Naive thymus-derived CD4-positive, alpha-beta T cell (primary cell): Measurements from ENCODE around the gene ZNF500. TPM values are rescaled to one million over a fixed set of nuclear protein-coding genes. Genes with fewer than 3 reads are reported as not detected.

ENCODE experiments used
- ATAC-seq: fragments of 150-1000 bp; cut with Tn5 transposase; 2 replicates; pipeline ENCODE4 v1.10.0; 2021; ENCODE audit warnings: mild to moderate bottlenecking, moderate library complexity
- CTCF ChIA-PET: fragments of 350-600 bp; sonication (Branson Sonifier 250); formaldehyde crosslinking; loops from one replicate; lab custom pipeline; 2021; ENCODE audit warnings: antibody characterized with exemption; lab: Charles Lee
- POLR2A ChIA-PET: fragments of 350-600 bp; sonication (Branson Sonifier 250); formaldehyde crosslinking; loops from one replicate; lab custom pipeline; 2021; ENCODE audit warnings: antibody characterized with exemption, inconsistent platforms; lab: Charles Lee
- DNase-seq, 9 donors: peaks; one replicate each; pipeline versions ENCODE4 v3.0.0 to v3.0.0-alpha.2; 2020 to 2022; ENCODE audit warnings: mixed read lengths in 1 of 9
- H3K27ac ChIP-seq: one replicate; pipeline ENCODE4 v1.7.0; 2013; ENCODE audit warnings: mild to moderate bottlenecking, low read depth, low read length, moderate library complexity
- H3K27me3 ChIP-seq, 2 donors: one replicate each; pipeline ENCODE4 v1.7.0; 2013; ENCODE audit warnings: low read length in 2 of 2, mild to moderate bottlenecking in 2 of 2, moderate library complexity in 2 of 2; ENCODE audit not compliant: control insufficient read depth in 2 of 2, insufficient read depth in 2 of 2
- H3K36me3 ChIP-seq, 3 experiments: 1 replicate in 2 of 3; 2 replicates in 1 of 3; pipeline ENCODE4 v1.7.0; 2013; ENCODE audit warnings: low read length in 3 of 3, mild to moderate bottlenecking in 3 of 3, moderate library complexity in 1 of 3; ENCODE audit not compliant: insufficient read depth in 3 of 3, control insufficient read depth in 2 of 3
- H3K4me1 ChIP-seq, 2 donors: one replicate each; pipeline ENCODE4 v1.7.0; 2013; ENCODE audit warnings: low read length in 2 of 2, mild to moderate bottlenecking in 2 of 2, moderate library complexity in 1 of 2; ENCODE audit not compliant: control insufficient read depth in 2 of 2, insufficient read depth in 2 of 2
- H3K4me3 ChIP-seq: 2 replicates; pipeline ENCODE4 v1.7.0; 2013; ENCODE audit warnings: mild to moderate bottlenecking, low read length
- H3K9me3 ChIP-seq, 3 experiments: 1 replicate in 2 of 3; 2 replicates in 1 of 3; pipeline ENCODE4 v1.7.0; 2013; ENCODE audit warnings: low read length in 3 of 3; ENCODE audit not compliant: control insufficient read depth in 2 of 3
- H3K27ac Mint-ChIP-seq, 9 donors: one replicate each; pipeline ENCODE4 v1.8.0; 2020 to 2022; ENCODE audit warnings: mixed read lengths in 9 of 9, mild to moderate bottlenecking in 8 of 9, moderate library complexity in 5 of 9, inconsistent platforms in 2 of 9
- H3K27me3 Mint-ChIP-seq, 5 donors: one replicate each; pipeline ENCODE4 v1.8.0; 2021 to 2022; ENCODE audit warnings: mixed read lengths in 5 of 5, mild to moderate bottlenecking in 1 of 5
- H3K36me3 Mint-ChIP-seq, 5 donors: one replicate each; pipeline ENCODE4 v1.8.0; 2020 to 2022; ENCODE audit warnings: mixed read lengths in 5 of 5, mild to moderate bottlenecking in 3 of 5, inconsistent platforms in 1 of 5
- H3K4me1 Mint-ChIP-seq, 7 donors: one replicate each; pipeline ENCODE4 v1.8.0; 2020 to 2022; ENCODE audit warnings: mixed read lengths in 7 of 7, mild to moderate bottlenecking in 3 of 7, inconsistent platforms in 1 of 7
- H3K4me3 Mint-ChIP-seq, 10 donors: one replicate each; pipeline ENCODE4 v1.8.0; 2020 to 2022; ENCODE audit warnings: mild to moderate bottlenecking in 10 of 10, mixed read lengths in 10 of 10, moderate library complexity in 6 of 10, inconsistent platforms in 2 of 10
- H3K9me3 Mint-ChIP-seq, 11 donors: one replicate each; pipeline ENCODE4 v1.8.0; 2020 to 2022; ENCODE audit warnings: mixed read lengths in 11 of 11, mild to moderate bottlenecking in 4 of 11, inconsistent platforms in 1 of 11, moderate library complexity in 1 of 11
- intact Hi-C, 2 donors: fragments of 100-400 bp; cut with micrococcal nuclease; formaldehyde crosslinking; loops; one replicate each; pipeline ENCODE4 v1.15.1; 2023
- polyA plus RNA-seq, 2 donors: library from polyadenylated mRNA; unstranded; fragments of 300-500 nt; fragmentation: Illumina TruSeq; gene quantifications; one replicate each; pipeline ENCODE4 v1.2.3, GENCODE V29; 2021
- total RNA-seq, 6 experiments: library from RNA in 5 of 6; stranded (reverse) in 5 of 6; gene quantifications; 1 replicate in 5 of 6; 2 replicates in 1 of 6; pipeline ENCODE4 v1.2.3 and lab custom pipeline; 2021 to 2026

The ZNF500 gene
- total and polyA plus RNA-seq, 7 experiments from 2014 or later = 11.0 to 43.0 (median 24.7) TPM

DNA sequence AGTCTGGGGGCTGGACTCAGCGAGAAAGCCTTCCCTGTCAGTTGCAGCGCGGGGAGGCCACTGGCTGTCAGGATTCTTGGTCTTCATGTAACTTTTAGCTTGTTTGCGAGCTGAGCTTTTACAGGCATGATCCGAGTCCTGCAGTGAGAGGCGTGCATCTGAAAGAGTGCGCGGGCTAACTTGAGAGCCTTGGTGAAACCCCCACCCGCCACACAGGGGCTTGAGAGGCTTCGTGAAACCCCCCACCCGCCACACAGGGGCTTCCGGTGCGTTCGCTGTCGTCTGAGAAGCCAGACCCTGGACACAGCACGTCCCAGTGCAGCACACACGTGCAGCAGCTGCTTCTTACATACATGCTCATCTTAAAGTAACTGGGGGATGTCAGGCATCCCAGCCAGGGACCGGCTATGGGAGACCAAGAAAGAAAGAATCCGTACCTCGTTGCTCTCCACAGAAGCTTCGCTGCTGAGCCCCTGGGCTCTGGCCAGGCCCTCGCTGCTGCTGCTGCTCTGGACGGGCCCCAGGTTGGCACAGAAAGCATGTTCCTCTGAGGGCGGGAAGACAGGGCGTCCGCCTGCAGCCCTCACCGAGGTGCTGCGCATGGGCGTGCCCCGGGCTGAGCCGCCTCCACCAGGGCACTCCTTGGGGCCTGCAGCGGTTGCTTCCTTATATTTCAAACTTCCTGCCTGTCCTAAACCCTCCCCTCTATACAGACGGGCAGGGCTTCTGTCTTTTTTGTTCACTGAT lies 65.8 kb downstream of the ZNF500 start:
- CTCF ChIA-PET = no interaction called here
- no peaks in the 10 kb centered on the region for H3K4me1 ChIP-seq
- POLR2A ChIA-PET = no interaction called here
- no peaks in the 10 kb centered on the region for H3K9me3 ChIP-seq
- Mint-ChIP-seq H3K4me3 (no peak overlapping the region), H3K9me3 (no peaks in the 10 kb centered on the region), H3K27me3 (no peaks in the 10 kb centered on the region), H3K27ac (no peak overlapping the region), H3K4me1 (peaks cover 0 to 7% (median 0%) of the 10 kb centered on the region in 7 donors), H3K36me3 (peaks cover 0 to 17% (median 3%) of the 10 kb centered on the region in 5 donors)
- H3K36me3 ChIP-seq = peaks cover 0 to 85% (median 16%) of the 10 kb centered on the region in 3 experiments
- DNase-seq (no peak), ATAC-seq (peak; percentile 12)
- no peaks in the 10 kb centered on the region for H3K27me3 ChIP-seq
- intact Hi-C loops = no loop called here
- no peak overlapping the region for H3K4me3 ChIP-seq
- no peak overlapping the region for H3K27ac ChIP-seq

GRCh38 chr16:4700380-4700996 lies 66.5 kb downstream of the ZNF500 start:
- Histone ChIP-seq H3K27ac (no peak overlapping the region), H3K4me3 (no peak overlapping the region), H3K27me3 (no peaks in the 10 kb centered on the region), H3K9me3 (no peaks in the 10 kb centered on the region), H3K36me3 (peaks cover 0 to 92% (median 17%) of the 10 kb centered on the region in 3 experiments), H3K4me1 (no peaks in the 10 kb centered on the region)
- intact Hi-C loops = no loop called here
- Mint-ChIP-seq H3K4me3 (no peak overlapping the region), H3K4me1 (peaks cover 0 to 9% (median 1%) of the 10 kb centered on the region in 7 donors), H3K36me3 (peaks cover 0 to 15% (median 3%) of the 10 kb centered on the region in 5 donors), H3K9me3 (no peaks in the 10 kb centered on the region), H3K27me3 (no peaks in the 10 kb centered on the region), H3K27ac (peak overlapping the region in 2 of 9 donors; percentile 13 to 36)
- POLR2A ChIA-PET = no interaction called here
- ATAC-seq = no peak
- DNase-seq = no peak
- CTCF ChIA-PET = no interaction called here

DNA sequence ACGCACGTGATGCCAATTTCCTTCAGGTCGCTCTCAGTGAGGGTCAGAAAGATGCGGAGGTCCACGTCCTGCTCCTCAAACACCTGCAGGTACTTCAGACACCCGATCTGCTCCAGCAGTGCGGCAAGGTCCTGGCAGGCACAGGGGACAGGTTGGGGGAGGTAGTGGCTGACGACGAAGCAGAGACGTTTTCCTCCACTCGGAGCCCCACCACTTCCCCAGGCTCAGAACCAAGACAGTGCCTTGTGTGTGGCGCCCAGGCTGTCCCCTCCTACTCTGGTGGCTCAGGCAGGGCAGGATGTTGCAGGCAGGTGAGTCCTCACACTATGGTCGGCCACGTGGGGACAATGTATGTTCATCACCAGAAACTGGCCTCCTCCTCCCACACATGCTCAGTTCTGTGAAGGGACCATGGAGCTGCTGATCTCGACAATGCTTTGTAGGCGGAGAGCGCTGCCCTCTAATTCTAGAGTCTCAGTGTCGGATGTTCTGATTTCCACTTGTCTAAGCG lies 67.9 kb downstream of the ZNF500 start:
- Mint-ChIP-seq H3K4me1 (peaks cover 0 to 15% (median 7%) of the 10 kb centered on the region in 7 donors), H3K9me3 (no peaks in the 10 kb centered on the region), H3K27me3 (no peaks in the 10 kb centered on the region), H3K36me3 (peaks cover 0 to 13% (median 3%) of the 10 kb centered on the region in 5 donors), H3K27ac (peak overlapping the region in 1 of 9 donors; percentile 36), H3K4me3 (no peak overlapping the region)
- ChIA-PET POLR2A (interaction anchor here (0.8 kb wide), 1 partner anchor 75 kb away, joined by 3 read pairs; the partner anchor contains the start of gene MGRN1), CTCF (no interaction called here)
- Histone ChIP-seq H3K36me3 (peaks cover 0 to 86% (median 9%) of the 10 kb centered on the region in 3 experiments), H3K27ac (no peak overlapping the region), H3K4me1 (peaks cover 5 to 8% of the 10 kb centered on the region in 2 donors), H3K27me3 (no peaks in the 10 kb centered on the region), H3K4me3 (no peak overlapping the region), H3K9me3 (no peaks in the 10 kb centered on the region)
- DNase-seq (no peak), ATAC-seq (no peak)
- intact Hi-C loops = loop anchor here in 1 of 2 donors (10.0 kb wide), 2 partner anchors 256 to 344 kb away; partner anchors contain the start of genes PAM16 and SEC14L5

GRCh38 chr16:4698321-4699045 lies 68.5 kb downstream of the ZNF500 start:
- Mint-ChIP-seq H3K9me3 (no peaks in the 10 kb centered on the region), H3K27me3 (no peaks in the 10 kb centered on the region), H3K27ac (no peak overlapping the region), H3K4me3 (no peak overlapping the region), H3K4me1 (peaks cover 0 to 15% (median 7%) of the 10 kb centered on the region in 7 donors), H3K36me3 (peaks cover 0 to 13% (median 3%) of the 10 kb centered on the region in 5 donors)
- H3K27ac ChIP-seq = no peak overlapping the region
- peaks cover 5 to 8% of the 10 kb centered on the region in 2 donors for H3K4me1 ChIP-seq
- POLR2A ChIA-PET = interaction anchor here (1.0 to 1.3 kb wide), 2 partner anchors 30 to 83 kb away, joined by 3 read pairs; no protein-coding TSS in a partner anchor
- CTCF ChIA-PET = no interaction called here
- no peaks in the 10 kb centered on the region for H3K27me3 ChIP-seq
- intact Hi-C loops = loop anchor here in 1 of 2 donors (10.0 kb wide), 2 partner anchors 256 to 344 kb away; partner anchors contain the start of genes PAM16 and SEC14L5
- ATAC-seq (no peak), DNase-seq (no peak)
- H3K36me3 ChIP-seq = peaks cover 0 to 87% (median 9%) of the 10 kb centered on the region in 3 experiments
- H3K4me3 ChIP-seq = no peak overlapping the region
- H3K9me3 ChIP-seq = no peaks in the 10 kb centered on the region

Other genes starting within 250 kb of the ZNF500 start
- 10 to 100 TPM; 28.1 to 41.1 (median 31.0) TPM for gene CDIP1, start 228.4 kb downstream of the ZNF500 start, total RNA-seq
- gene CDIP1, start 228.4 kb downstream of the ZNF500 start, polyA plus RNA-seq = 10 to 100 TPM; 28.3 to 33.4 TPM
- gene C16orf96, start 210.8 kb downstream of the ZNF500 start, total RNA-seq = under 1 TPM; 0.17 to 0.70 (median 0.64) TPM
- not detected for gene C16orf96, start 210.8 kb downstream of the ZNF500 start, polyA plus RNA-seq
- gene UBALD1, start 152.3 kb downstream of the ZNF500 start, total RNA-seq = 10 to 100 TPM; 21.8 to 36.5 (median 29.7) TPM
- 1 to 10 TPM; 1.6 to 2.5 TPM for gene UBALD1, start 152.3 kb downstream of the ZNF500 start, polyA plus RNA-seq
- gene MGRN1, start 142.3 kb downstream of the ZNF500 start, total RNA-seq = 100 to 1,000 TPM in 1 of 5 experiments, 10 to 100 TPM in 4; 62.6 to 103 (median 81.2) TPM
- gene MGRN1, start 142.3 kb downstream of the ZNF500 start, polyA plus RNA-seq = 1 to 10 TPM; 4.9 to 10.0 TPM
- gene NUDT16L1, start 73.6 kb downstream of the ZNF500 start, total RNA-seq = 10 to 100 TPM; 42.8 to 65.4 (median 53.3) TPM
- gene NUDT16L1, start 73.6 kb downstream of the ZNF500 start, polyA plus RNA-seq = 100 to 1,000 TPM; 104 to 133 TPM
- gene ANKS3, start 32.9 kb downstream of the ZNF500 start, total RNA-seq = 10 to 100 TPM; 17.6 to 32.7 (median 25.3) TPM
- gene ANKS3, start 32.9 kb downstream of the ZNF500 start, polyA plus RNA-seq = 1 to 10 TPM; 4.1 to 8.5 TPM
- under 1 TPM; 0.11 to 0.57 (median 0.27) TPM for gene DNAAF8, start 32.6 kb downstream of the ZNF500 start, total RNA-seq
- gene DNAAF8, start 32.6 kb downstream of the ZNF500 start, polyA plus RNA-seq = under 1 TPM in 1 of 2 donors, not detected in 1; 0.31 TPM
- not detected for gene SEPTIN12, start 21.2 kb upstream of the ZNF500 start, total RNA-seq
- gene SEPTIN12, start 21.2 kb upstream of the ZNF500 start, polyA plus RNA-seq = not detected
- gene SMIM22, start 28.2 kb upstream of the ZNF500 start, total RNA-seq = not detected
- not detected for gene SMIM22, start 28.2 kb upstream of the ZNF500 start, polyA plus RNA-seq
- gene ROGDI, start 35.5 kb upstream of the ZNF500 start, total RNA-seq = 10 to 100 TPM in 3 of 5 experiments, 1 to 10 TPM in 2; 7.4 to 29.0 (median 10.1) TPM
- gene ROGDI, start 35.5 kb upstream of the ZNF500 start, polyA plus RNA-seq = 1 to 10 TPM; 7.9 to 8.3 TPM
- 100 to 1,000 TPM in 4 of 5 experiments, 10 to 100 TPM in 1; 98.7 to 122 (median 108) TPM for gene GLYR1, start 80.1 kb upstream of the ZNF500 start, total RNA-seq
- gene GLYR1, start 80.1 kb upstream of the ZNF500 start, polyA plus RNA-seq = 10 to 100 TPM; 32.0 to 44.9 TPM
- gene UBN1, start 80.3 kb upstream of the ZNF500 start, total RNA-seq = 10 to 100 TPM; 39.5 to 58.7 (median 42.4) TPM
- 10 to 100 TPM; 11.0 to 18.4 TPM for gene UBN1, start 80.3 kb upstream of the ZNF500 start, polyA plus RNA-seq
- gene PPL, start 170.0 kb upstream of the ZNF500 start, total RNA-seq = not detected
- gene PPL, start 170.0 kb upstream of the ZNF500 start, polyA plus RNA-seq = under 1 TPM; 0.15 to 0.47 TPM
- 1 to 10 TPM in 1 of 5 experiments, under 1 TPM in 1, not detected in 3; 0.21 to 1.0 TPM for gene SEC14L5, start 191.2 kb upstream of the ZNF500 start, total RNA-seq
- gene SEC14L5, start 191.2 kb upstream of the ZNF500 start, polyA plus RNA-seq = not detected